22Rv1 (cell line): ENCODE results near the gene GART.
"Not testable (repeated sequence)": the region's sequence is repeated elsewhere in the genome, so short reads cannot be mapped to it uniquely, and the experiment has no call there.

Experiments used
- ZFX ChIP-seq: fragments of 450-650 bp; IDR thresholded peaks from 2 replicates; pipeline ENCODE4 v1.6.1; 2017; ENCODE audit warnings: antibody characterized with exemption, borderline replicate concordance
- TF ChIP-seq, protein P1 (sequence below): fragments of 450-650 bp; IDR thresholded peaks from 2 replicates; pipeline ENCODE4 v1.5.1; 2017; ENCODE audit warnings: mild to moderate bottlenecking

DNA sequence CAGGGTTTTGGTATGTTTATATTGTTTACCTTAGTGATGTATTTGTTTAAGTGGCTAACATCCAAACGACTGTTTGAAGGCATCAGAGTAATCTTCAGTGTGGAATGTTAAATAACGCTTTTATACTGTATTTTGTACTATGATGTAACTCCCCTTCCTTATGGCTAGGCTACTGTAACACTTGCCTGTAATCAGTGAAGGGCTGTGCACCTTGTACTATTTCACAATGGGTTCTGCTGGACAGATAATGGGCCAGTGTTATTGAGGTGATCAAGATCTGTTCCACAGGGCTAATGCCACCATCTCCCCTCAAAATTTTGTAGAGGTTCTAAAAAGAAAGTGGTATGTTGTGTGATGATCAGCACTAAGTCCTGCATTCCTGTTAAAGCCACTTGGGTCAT is 34.8 kb upstream of the GART start:
- TF ChIP-seq, protein P1, sequence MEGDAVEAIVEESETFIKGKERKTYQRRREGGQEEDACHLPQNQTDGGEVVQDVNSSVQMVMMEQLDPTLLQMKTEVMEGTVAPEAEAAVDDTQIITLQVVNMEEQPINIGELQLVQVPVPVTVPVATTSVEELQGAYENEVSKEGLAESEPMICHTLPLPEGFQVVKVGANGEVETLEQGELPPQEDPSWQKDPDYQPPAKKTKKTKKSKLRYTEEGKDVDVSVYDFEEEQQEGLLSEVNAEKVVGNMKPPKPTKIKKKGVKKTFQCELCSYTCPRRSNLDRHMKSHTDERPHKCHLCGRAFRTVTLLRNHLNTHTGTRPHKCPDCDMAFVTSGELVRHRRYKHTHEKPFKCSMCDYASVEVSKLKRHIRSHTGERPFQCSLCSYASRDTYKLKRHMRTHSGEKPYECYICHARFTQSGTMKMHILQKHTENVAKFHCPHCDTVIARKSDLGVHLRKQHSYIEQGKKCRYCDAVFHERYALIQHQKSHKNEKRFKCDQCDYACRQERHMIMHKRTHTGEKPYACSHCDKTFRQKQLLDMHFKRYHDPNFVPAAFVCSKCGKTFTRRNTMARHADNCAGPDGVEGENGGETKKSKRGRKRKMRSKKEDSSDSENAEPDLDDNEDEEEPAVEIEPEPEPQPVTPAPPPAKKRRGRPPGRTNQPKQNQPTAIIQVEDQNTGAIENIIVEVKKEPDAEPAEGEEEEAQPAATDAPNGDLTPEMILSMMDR = not testable (repeated sequence)
- not testable (repeated sequence) for TF ChIP-seq ZFX
